Endothelial cell of umbilical vein (primary cell): ENCODE measurements around the gene BMPR1B. TPM values are rescaled to one million over a fixed set of nuclear protein-coding genes. Genes with fewer than 3 reads are reported as not detected.

ENCODE experiments used
- BruUV-seq: library from RNA; stranded (reverse); fragments of 400-500 nt; replicated peaks from 2 replicates; lab custom pipeline; 2021; lab: Mats Ljungman, UMichigan
- CTCF ChIA-PET: fragments of 300-600, 350-600 bp; sonication (Branson Sonifier 250); formaldehyde crosslinking; loops from one replicate; lab custom pipeline; 2021; ENCODE audit warnings: antibody characterized with exemption, inconsistent platforms; lab: Charles Lee
- POLR2A ChIA-PET: fragments of 300-600, 350-600 bp; sonication (Branson Sonifier 250); formaldehyde crosslinking; loops from one replicate; lab custom pipeline; 2021; ENCODE audit warnings: antibody characterized with exemption, inconsistent platforms; lab: Charles Lee
- DNase-seq: peaks from one replicate; pipeline ENCODE4 v3.0.0-alpha.2; 2011; ENCODE audit warnings: low read depth, low spot score
- FAIRE-seq: peaks from 2 replicates; lab custom pipeline; 2011; peaks lifted over from hg19 to GRCh38; lab: Jason Lieb, UNC
- H2AFZ ChIP-seq: 2 replicates; pipeline ENCODE4 v1.6.0; 2012; ENCODE audit warnings: low read depth, low read length, control low read depth, inconsistent platforms
- H3K27ac ChIP-seq: 2 replicates; pipeline ENCODE4 v1.5.1; 2011; ENCODE audit warnings: low read depth, mild to moderate bottlenecking, control low read depth, low read length, moderate library complexity; ENCODE audit not compliant: insufficient read depth
- H3K27me3 ChIP-seq, 2 experiments: 2 replicates each; pipeline versions ENCODE4 v1.6.0 to v1.6.1; 2011; ENCODE audit warnings: low read length in 2 of 2, mixed read lengths in 1 of 2; ENCODE audit not compliant: control insufficient read depth in 2 of 2, insufficient read depth in 2 of 2
- H3K36me3 ChIP-seq, 2 experiments: 2 replicates in 1 of 2; 3 replicates in 1 of 2; pipeline ENCODE4 v1.5.1; 2011; ENCODE audit warnings: low read length in 2 of 2, mild to moderate bottlenecking in 1 of 2, moderate library complexity in 1 of 2; ENCODE audit not compliant: control insufficient read depth in 2 of 2, insufficient read depth in 2 of 2; ENCODE audit errors: extremely low read depth in 1 of 2
- H3K4me1 ChIP-seq: 3 replicates; pipeline ENCODE4 v1.5.1; 2011; ENCODE audit warnings: mild to moderate bottlenecking, low read length; ENCODE audit not compliant: control insufficient read depth, insufficient read depth; ENCODE audit errors: extremely low read depth
- H3K4me2 ChIP-seq: 2 replicates; pipeline ENCODE4 v1.6.1; 2011; ENCODE audit warnings: low read length, control low read depth, mixed read lengths; ENCODE audit not compliant: insufficient read depth
- H3K4me3 ChIP-seq, 3 experiments: fragments of 200-600 bp in 1 of 3; sonication (generic), shearing (Covaris generic) in 1 of 3; replicated peaks in 1 of 3; 2 replicates each; pipeline ENCODE4 v1.5.1; 2011 to 2016; ENCODE audit warnings: control low read depth in 3 of 3, low read length in 3 of 3, mild to moderate bottlenecking in 2 of 3, inconsistent platforms in 1 of 3, low read depth in 1 of 3, moderate library complexity in 1 of 3; ENCODE audit not compliant: insufficient read depth in 1 of 3
- H3K79me2 ChIP-seq: 2 replicates; pipeline ENCODE4 v1.6.0; 2012; ENCODE audit warnings: low read length, inconsistent platforms; ENCODE audit not compliant: control insufficient read depth, insufficient read depth
- H3K9ac ChIP-seq: replicated peaks from 2 replicates; pipeline ENCODE3; 2011; ENCODE audit warnings: low read length, control low read depth; ENCODE audit not compliant: insufficient read depth; ENCODE audit errors: extremely low read depth
- H3K9me1 ChIP-seq: replicated peaks from 3 replicates; pipeline ENCODE4 v1.6.0; 2011; ENCODE audit warnings: mild to moderate bottlenecking, low read length; ENCODE audit not compliant: control insufficient read depth, insufficient read depth; ENCODE audit errors: extremely low read depth
- H3K9me3 ChIP-seq: replicated peaks from 2 replicates; pipeline ENCODE4 v1.5.1; 2012; ENCODE audit warnings: low read length, inconsistent platforms; ENCODE audit not compliant: control insufficient read depth, insufficient read depth
- H4K20me1 ChIP-seq: replicated peaks from 2 replicates; pipeline ENCODE3; 2011; ENCODE audit warnings: mild to moderate bottlenecking, low read length; ENCODE audit not compliant: control insufficient read depth, insufficient read depth; ENCODE audit errors: extremely low read depth
- EZH2 ChIP-seq: IDR thresholded peaks from 2 replicates; pipeline ENCODE4 v1.6.1; 2012; ENCODE audit warnings: borderline replicate concordance, low read depth, mild to moderate bottlenecking, moderate library complexity, low read length, inconsistent platforms; ENCODE audit not compliant: severe bottlenecking
- FOS ChIP-seq: IDR thresholded peaks from 2 replicates; pipeline ENCODE4 v1.6.1; 2011; ENCODE audit warnings: mild to moderate bottlenecking, low read length, moderate library complexity, borderline replicate concordance; ENCODE audit not compliant: insufficient read depth
- GATA2 ChIP-seq: IDR thresholded peaks from 2 replicates; pipeline ENCODE4 v1.7.0; 2011; ENCODE audit warnings: low read depth, mild to moderate bottlenecking, moderate library complexity, mixed read lengths, low read length; ENCODE audit not compliant: insufficient read length, insufficient read depth
- JUN ChIP-seq: IDR thresholded peaks from 2 replicates; pipeline ENCODE4 v1.6.1; 2011; ENCODE audit warnings: borderline replicate concordance, low read depth; ENCODE audit not compliant: insufficient read length, insufficient read depth
- MYC ChIP-seq: IDR thresholded peaks from one replicate; pipeline ENCODE4 v1.6.1; 2011; ENCODE audit warnings: mild to moderate bottlenecking, low read depth, low read length
- POLR2AphosphoS5 ChIP-seq: IDR thresholded peaks from 2 replicates; pipeline ENCODE4 v1.6.1; 2012; ENCODE audit warnings: low read depth, mild to moderate bottlenecking, control low read depth, low read length, moderate library complexity; ENCODE audit not compliant: insufficient read depth
- dilution Hi-C: fragments of 300-500 bp; cut with MboI; formaldehyde crosslinking; loops from one replicate; pipeline ENCODE4 v1.15.0; 2019; ENCODE audit warnings: low sequenced_read_pairs; ENCODE audit not compliant: extremely low pct_ligation_motif_present
- intact Hi-C: fragments of 100-400 bp; cut with micrococcal nuclease; formaldehyde crosslinking; loops from one replicate; pipeline ENCODE4 v1.10.0; 2022
- polyA plus RNA-seq, 4 experiments: library from polyadenylated mRNA; depleted of rRNA in 3 of 4; stranded (reverse) in 3 of 4; unstranded in 1 of 4; fragments of >200 nt; gene quantifications; 2 replicates each; pipeline versions ENCODE4 v1.2.1 to v1.2.3, GENCODE V29; 2011 to 2012; ENCODE audit warnings: missing spikeins in 1 of 4
- total RNA-seq: library from RNA; stranded (reverse); gene quantifications from 2 replicates; pipeline ENCODE4 v1.2.3, GENCODE V29; 2021
- TF ChIP-seq, protein P1 (sequence below): IDR thresholded peaks from 2 replicates; pipeline ENCODE4 v1.6.1; 2011; ENCODE audit not compliant: insufficient read depth, insufficient read length
- TF ChIP-seq, protein P2 (sequence below), 2 donors: IDR thresholded peaks; 1 replicate in 1 of 2; 2 replicates in 1 of 2; pipeline ENCODE4 v1.5.1; 2011; ENCODE audit warnings: low read length in 2 of 2, mild to moderate bottlenecking in 2 of 2, moderate library complexity in 2 of 2, control low read depth in 1 of 2, inconsistent platforms in 1 of 2, low read depth in 1 of 2; ENCODE audit not compliant: insufficient read depth in 1 of 2; ENCODE audit errors: extremely low read depth in 1 of 2

BMPR1B gene
- total and polyA plus RNA-seq, 2 donors (not counting 3 experiments of a cell fraction or from before 2014, with no cell fraction given): 0.28 to 2.1 TPM

DNA sequence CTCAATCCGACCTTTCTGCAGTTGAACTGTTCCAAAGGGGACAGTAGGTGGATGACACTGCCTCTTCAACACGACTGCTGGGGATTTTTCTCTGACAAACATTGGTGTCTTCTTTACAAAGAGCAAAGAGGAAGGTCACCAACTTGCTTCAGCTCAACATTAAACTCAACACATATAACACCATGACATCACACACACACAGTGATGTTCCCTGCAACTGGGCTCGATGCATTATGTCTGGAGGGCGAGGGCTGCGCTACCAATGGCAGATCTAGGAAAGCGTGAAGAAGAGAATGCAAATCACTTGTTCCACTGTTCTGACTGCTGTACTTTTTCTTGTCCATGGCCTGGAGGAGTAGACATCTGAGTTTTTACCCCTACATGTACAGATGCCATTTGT lies 405.1 kb downstream of the BMPR1B start:
- BruUV-seq: no TSS peak
- Histone ChIP-seq H3K79me2 (no peaks in the 10 kb centered on the region), H3K4me3 (no peak overlapping the region), H3K4me2 (no peak overlapping the region), H3K9ac (no peak overlapping the region), H3K36me3 (no peaks in the 10 kb centered on the region), H3K27ac (no peak overlapping the region), H4K20me1 (no peaks in the 10 kb centered on the region), H3K9me3 (no peaks in the 10 kb centered on the region), H2AFZ (no peak overlapping the region), H3K4me1 (no peaks in the 10 kb centered on the region), H3K27me3 (no peaks in the 10 kb centered on the region), H3K9me1 (no peaks in the 10 kb centered on the region)
- no peak for FAIRE-seq
- TF ChIP-seq JUN: no peak
- TF ChIP-seq EZH2: no peak
- TF ChIP-seq, protein P1, sequence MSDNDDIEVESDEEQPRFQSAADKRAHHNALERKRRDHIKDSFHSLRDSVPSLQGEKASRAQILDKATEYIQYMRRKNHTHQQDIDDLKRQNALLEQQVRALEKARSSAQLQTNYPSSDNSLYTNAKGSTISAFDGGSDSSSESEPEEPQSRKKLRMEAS: no peak
- no peak for TF ChIP-seq GATA2
- CTCF ChIA-PET: interaction anchor here (1.1 to 1.7 kb wide), 2 partner anchors 104 to 1189 kb away, joined by 3 to 5 read pairs; no protein-coding TSS in a partner anchor
- dilution Hi-C loops: no loop called here
- no peak for DNase-seq
- POLR2A ChIA-PET: no interaction called here
- intact Hi-C loops: loop anchor here (10.0 kb wide), 1 partner anchor 692 kb away; no protein-coding TSS in a partner anchor

DNA sequence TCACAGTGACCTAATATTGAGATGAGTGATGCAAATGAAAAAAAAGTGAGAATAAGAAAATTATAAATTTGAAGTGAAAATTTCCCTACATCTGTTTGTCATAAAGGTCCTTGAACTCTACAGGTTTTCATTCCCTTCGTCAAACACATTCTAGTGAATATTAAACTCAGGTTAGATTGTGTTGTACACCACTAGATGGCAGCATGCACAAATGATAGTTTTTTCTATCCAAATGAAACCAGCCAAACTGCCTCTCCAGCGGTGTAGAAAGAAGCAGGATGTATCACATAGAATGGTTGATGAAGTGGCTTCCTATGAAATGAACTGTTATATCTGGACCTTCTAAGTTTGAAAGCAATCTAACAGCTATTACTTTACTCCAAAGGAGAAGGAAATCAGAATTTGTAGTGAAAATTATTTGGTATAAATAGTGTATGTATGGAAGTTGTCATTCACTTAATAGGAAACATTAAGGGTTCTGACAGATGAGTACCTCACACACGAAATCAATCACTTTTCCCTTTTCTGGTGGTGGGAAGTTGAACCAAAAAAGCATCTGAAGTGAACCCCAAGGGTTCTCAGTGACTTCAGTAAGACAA lies 408.3 kb downstream of the BMPR1B start:
- Histone ChIP-seq H3K9ac (no peak overlapping the region), H3K79me2 (no peaks in the 10 kb centered on the region), H2AFZ (peak overlapping the region; percentile 20), H3K27me3 (no peaks in the 10 kb centered on the region), H3K4me3 (no peak overlapping the region), H3K9me3 (no peaks in the 10 kb centered on the region), H3K4me2 (peak overlapping the region; percentile 17), H3K4me1 (no peaks in the 10 kb centered on the region), H3K36me3 (no peaks in the 10 kb centered on the region), H3K27ac (no peak overlapping the region), H4K20me1 (no peaks in the 10 kb centered on the region), H3K9me1 (no peaks in the 10 kb centered on the region)
- dilution Hi-C loops (no loop called here), intact Hi-C loops (loop anchor here (1.0 to 10.0 kb wide), 8 partner anchors 197 to 1186 kb away; partner anchors contain the start of gene UNC5C)
- TF ChIP-seq, protein P2, sequence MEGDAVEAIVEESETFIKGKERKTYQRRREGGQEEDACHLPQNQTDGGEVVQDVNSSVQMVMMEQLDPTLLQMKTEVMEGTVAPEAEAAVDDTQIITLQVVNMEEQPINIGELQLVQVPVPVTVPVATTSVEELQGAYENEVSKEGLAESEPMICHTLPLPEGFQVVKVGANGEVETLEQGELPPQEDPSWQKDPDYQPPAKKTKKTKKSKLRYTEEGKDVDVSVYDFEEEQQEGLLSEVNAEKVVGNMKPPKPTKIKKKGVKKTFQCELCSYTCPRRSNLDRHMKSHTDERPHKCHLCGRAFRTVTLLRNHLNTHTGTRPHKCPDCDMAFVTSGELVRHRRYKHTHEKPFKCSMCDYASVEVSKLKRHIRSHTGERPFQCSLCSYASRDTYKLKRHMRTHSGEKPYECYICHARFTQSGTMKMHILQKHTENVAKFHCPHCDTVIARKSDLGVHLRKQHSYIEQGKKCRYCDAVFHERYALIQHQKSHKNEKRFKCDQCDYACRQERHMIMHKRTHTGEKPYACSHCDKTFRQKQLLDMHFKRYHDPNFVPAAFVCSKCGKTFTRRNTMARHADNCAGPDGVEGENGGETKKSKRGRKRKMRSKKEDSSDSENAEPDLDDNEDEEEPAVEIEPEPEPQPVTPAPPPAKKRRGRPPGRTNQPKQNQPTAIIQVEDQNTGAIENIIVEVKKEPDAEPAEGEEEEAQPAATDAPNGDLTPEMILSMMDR (IDR thresholded peaks at IDR 0.05; ENCODE audit: extremely low read depth in 1 of 2, insufficient read depth in 1 of 2, low read depth in 1 of 2, low read length in 2 of 2): peak; percentile 31
- no peak for TF ChIP-seq POLR2AphosphoS5
- no peak for TF ChIP-seq MYC
- no peak for TF ChIP-seq FOS
- no peak for TF ChIP-seq EZH2
- no peak for TF ChIP-seq JUN
- no peak for TF ChIP-seq GATA2
- TF ChIP-seq, protein P1: no peak
- DNase-seq: peak; percentile 74
- BruUV-seq: no TSS peak
- ChIA-PET CTCF (interaction anchor here (0.9 to 2.0 kb wide), 8 partner anchors 10 to 1987 kb away, joined by 3 to 13 read pairs (median 6); no protein-coding TSS in a partner anchor), POLR2A (no interaction called here)
- FAIRE-seq: peak; percentile 84
